ENCODE results near the gene SNTG2.

DNA sequence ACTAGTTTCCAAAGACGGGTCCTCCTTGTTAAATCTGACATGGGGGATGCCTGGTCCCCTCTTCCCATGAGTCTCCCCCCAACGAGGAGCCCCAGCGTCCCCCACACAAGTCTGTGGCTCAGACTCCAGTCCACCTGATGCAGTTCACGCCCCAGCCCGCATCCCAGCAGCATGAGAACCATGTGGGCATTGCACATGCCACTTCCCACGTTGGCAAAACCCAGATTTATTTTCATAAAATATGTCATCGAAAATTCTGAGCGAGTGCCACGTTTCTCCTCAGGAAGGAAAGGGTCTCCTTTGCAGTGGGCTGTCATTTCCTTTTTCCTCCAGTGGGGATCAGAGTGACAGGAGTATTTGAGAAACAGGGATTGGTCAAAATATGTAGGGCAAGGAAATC, 417.0 kb downstream of the SNTG2 start:
- TF ChIP-seq, protein P1, sequence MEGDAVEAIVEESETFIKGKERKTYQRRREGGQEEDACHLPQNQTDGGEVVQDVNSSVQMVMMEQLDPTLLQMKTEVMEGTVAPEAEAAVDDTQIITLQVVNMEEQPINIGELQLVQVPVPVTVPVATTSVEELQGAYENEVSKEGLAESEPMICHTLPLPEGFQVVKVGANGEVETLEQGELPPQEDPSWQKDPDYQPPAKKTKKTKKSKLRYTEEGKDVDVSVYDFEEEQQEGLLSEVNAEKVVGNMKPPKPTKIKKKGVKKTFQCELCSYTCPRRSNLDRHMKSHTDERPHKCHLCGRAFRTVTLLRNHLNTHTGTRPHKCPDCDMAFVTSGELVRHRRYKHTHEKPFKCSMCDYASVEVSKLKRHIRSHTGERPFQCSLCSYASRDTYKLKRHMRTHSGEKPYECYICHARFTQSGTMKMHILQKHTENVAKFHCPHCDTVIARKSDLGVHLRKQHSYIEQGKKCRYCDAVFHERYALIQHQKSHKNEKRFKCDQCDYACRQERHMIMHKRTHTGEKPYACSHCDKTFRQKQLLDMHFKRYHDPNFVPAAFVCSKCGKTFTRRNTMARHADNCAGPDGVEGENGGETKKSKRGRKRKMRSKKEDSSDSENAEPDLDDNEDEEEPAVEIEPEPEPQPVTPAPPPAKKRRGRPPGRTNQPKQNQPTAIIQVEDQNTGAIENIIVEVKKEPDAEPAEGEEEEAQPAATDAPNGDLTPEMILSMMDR (IDR thresholded peaks at IDR 0.05): no peak
- TF ChIP-seq POLR2AphosphoS5 (IDR thresholded peaks at IDR 0.05; ENCODE audit: insufficient read depth in 1 of 2, low read depth in 1 of 2): no peak
- no peak for TF ChIP-seq POLR2A (IDR thresholded peaks at IDR 0.05)
